ENCODE measurements around the gene RAB8B.

RAB8B gene

DNA sequence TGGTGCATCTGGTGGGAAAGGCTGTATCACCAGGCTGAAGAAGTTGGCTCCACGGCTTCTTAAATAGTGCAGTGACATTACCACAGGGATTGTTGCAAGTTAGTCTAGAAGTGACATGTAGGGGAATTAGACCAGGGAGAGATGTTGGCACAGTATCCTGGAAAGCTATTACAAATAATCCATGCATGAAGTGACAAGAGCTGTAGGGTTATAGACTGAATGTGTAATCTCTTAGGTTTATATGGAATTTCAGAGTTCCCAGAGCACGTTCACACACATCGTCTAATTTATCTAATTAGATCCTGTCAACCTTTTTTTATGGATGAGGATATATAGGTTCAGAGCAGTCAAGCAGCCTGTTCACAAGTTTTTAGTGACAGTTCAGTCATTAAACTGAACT lies 50.7 kb downstream of the RAB8B start:
- peaks cover 12% of the 10 kb centered on the region; the same call in 1 of the 2 replicates for H3K36me3 ChIP-seq (ENCODE audit: low read length)
- H3K9me2 ChIP-seq (replicated peaks; ENCODE audit: insufficient read depth, low read length), result no peaks in the 10 kb centered on the region
- no peaks in the 10 kb centered on the region for H3K9me3 ChIP-seq (ENCODE audit: insufficient read depth, low read length)
- H3K4me2 ChIP-seq (ENCODE audit: low read depth, low read length, poor library complexity, severe bottlenecking), result no peak overlapping the region
- no peak overlapping the region for H3K9ac ChIP-seq (ENCODE audit: low read length)
- H3K79me2 ChIP-seq (ENCODE audit: insufficient read depth, low read length), result peaks cover 61% of the 10 kb centered on the region
- no peak overlapping the region for H3K27ac ChIP-seq (ENCODE audit: low read depth, low read length)
- H3K4me3 ChIP-seq (ENCODE audit: insufficient read depth, low read length, poor library complexity, severe bottlenecking), result no peak overlapping the region
- H2AFZ ChIP-seq (ENCODE audit: low read depth, low read length, severe bottlenecking), result no peak overlapping the region
- no peaks in the 10 kb centered on the region for H3K27me3 ChIP-seq (ENCODE audit: low read length)
- no peaks in the 10 kb centered on the region for H3F3A ChIP-seq (ENCODE audit: insufficient read depth)
- no peaks in the 10 kb centered on the region for H4K20me1 ChIP-seq (ENCODE audit: low read depth, low read length)
- no peak for TF ChIP-seq EZH2phosphoT487 (conservative IDR thresholded peaks at IDR 0.05; ENCODE audit: low read length)
- TF ChIP-seq, protein P1, sequence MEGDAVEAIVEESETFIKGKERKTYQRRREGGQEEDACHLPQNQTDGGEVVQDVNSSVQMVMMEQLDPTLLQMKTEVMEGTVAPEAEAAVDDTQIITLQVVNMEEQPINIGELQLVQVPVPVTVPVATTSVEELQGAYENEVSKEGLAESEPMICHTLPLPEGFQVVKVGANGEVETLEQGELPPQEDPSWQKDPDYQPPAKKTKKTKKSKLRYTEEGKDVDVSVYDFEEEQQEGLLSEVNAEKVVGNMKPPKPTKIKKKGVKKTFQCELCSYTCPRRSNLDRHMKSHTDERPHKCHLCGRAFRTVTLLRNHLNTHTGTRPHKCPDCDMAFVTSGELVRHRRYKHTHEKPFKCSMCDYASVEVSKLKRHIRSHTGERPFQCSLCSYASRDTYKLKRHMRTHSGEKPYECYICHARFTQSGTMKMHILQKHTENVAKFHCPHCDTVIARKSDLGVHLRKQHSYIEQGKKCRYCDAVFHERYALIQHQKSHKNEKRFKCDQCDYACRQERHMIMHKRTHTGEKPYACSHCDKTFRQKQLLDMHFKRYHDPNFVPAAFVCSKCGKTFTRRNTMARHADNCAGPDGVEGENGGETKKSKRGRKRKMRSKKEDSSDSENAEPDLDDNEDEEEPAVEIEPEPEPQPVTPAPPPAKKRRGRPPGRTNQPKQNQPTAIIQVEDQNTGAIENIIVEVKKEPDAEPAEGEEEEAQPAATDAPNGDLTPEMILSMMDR (IDR thresholded peaks at IDR 0.05; ENCODE audit: insufficient read depth, low read length, poor library complexity, severe bottlenecking), result no peak

DNA sequence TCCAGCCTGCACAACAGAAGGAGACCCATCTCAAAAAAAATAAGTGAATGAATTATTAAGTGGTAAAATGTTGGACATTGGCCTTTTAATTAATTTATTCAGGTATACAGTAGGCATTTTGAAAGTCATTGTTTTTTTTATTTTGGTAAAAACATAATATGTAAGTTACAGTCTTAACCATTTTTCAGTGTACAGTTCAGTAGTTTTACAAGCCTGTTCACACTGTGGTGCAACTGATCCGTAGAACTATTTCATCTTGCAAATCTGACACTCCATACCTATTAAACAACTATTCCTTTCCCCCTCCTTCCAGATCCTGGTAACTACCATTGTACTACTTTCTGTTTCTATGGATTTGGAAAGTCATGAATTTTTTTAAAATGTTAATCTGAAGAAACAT lies 51.9 kb downstream of the RAB8B start:
- Histone ChIP-seq H3K36me3 (ENCODE audit: low read length) (peaks cover 6% of the 10 kb centered on the region; the same call in 1 of the 2 replicates), H3K27me3 (ENCODE audit: low read length) (no peaks in the 10 kb centered on the region), H2AFZ (ENCODE audit: low read depth, low read length, severe bottlenecking) (no peak overlapping the region), H3K4me2 (ENCODE audit: low read depth, low read length, poor library complexity, severe bottlenecking) (no peak overlapping the region), H3F3A (ENCODE audit: insufficient read depth) (no peaks in the 10 kb centered on the region), H3K27ac (ENCODE audit: low read depth, low read length) (no peak overlapping the region), H3K9me2 (replicated peaks; ENCODE audit: insufficient read depth, low read length) (no peaks in the 10 kb centered on the region), H4K20me1 (ENCODE audit: low read depth, low read length) (no peaks in the 10 kb centered on the region), H3K9ac (ENCODE audit: low read length) (no peak overlapping the region), H3K79me2 (ENCODE audit: insufficient read depth, low read length) (peaks cover 51% of the 10 kb centered on the region), H3K4me3 (ENCODE audit: insufficient read depth, low read length, poor library complexity, severe bottlenecking) (no peak overlapping the region), H3K9me3 (ENCODE audit: insufficient read depth, low read length) (no peaks in the 10 kb centered on the region)
- TF ChIP-seq EZH2phosphoT487 (conservative IDR thresholded peaks at IDR 0.05; ENCODE audit: low read length), result no peak
- TF ChIP-seq, protein P1 (IDR thresholded peaks at IDR 0.05; ENCODE audit: insufficient read depth, low read length, poor library complexity, severe bottlenecking), result no peak

DNA sequence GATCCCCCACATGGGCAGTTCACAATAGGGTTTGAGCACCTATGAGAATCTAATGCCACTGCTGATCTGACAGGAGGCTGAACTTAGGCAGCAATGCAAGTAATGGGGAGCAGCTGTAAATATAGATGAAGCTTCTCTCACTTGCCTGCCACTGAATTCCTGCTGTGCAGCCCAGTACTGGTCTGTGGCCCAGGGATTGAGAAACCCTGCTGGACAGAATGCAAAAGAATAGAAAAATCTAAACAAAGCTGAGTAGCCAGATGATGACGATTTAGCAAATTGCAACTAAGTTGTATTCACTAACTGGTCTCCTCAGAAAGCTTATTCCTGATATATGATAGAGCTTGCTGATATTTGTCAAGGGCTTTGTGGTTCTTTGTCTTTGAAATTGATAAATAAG lies 53.7 kb downstream of the RAB8B start:
- H3K9me3 ChIP-seq (ENCODE audit: insufficient read depth, low read length), result no peaks in the 10 kb centered on the region
- no peaks in the 10 kb centered on the region for H3K9me2 ChIP-seq (replicated peaks; ENCODE audit: insufficient read depth, low read length)
- H3K4me3 ChIP-seq (ENCODE audit: insufficient read depth, low read length, poor library complexity, severe bottlenecking), result no peak overlapping the region
- H3K27ac ChIP-seq (ENCODE audit: low read depth, low read length), result no peak overlapping the region
- no peaks in the 10 kb centered on the region for H3K27me3 ChIP-seq (ENCODE audit: low read length)
- no peak overlapping the region for H3K4me2 ChIP-seq (ENCODE audit: low read depth, low read length, poor library complexity, severe bottlenecking)
- H3K79me2 ChIP-seq (ENCODE audit: insufficient read depth, low read length), result peaks cover 34% of the 10 kb centered on the region
- no peak overlapping the region for H3K9ac ChIP-seq (ENCODE audit: low read length)
- no peaks in the 10 kb centered on the region for H3F3A ChIP-seq (ENCODE audit: insufficient read depth)
- TF ChIP-seq EZH2phosphoT487 (conservative IDR thresholded peaks at IDR 0.05; ENCODE audit: low read length), result no peak
- peaks cover 6% of the 10 kb centered on the region; the same call in 1 of the 2 replicates for H3K36me3 ChIP-seq (ENCODE audit: low read length)
- H2AFZ ChIP-seq (ENCODE audit: low read depth, low read length, severe bottlenecking), result no peak overlapping the region
- H4K20me1 ChIP-seq (ENCODE audit: low read depth, low read length), result no peaks in the 10 kb centered on the region

DNA sequence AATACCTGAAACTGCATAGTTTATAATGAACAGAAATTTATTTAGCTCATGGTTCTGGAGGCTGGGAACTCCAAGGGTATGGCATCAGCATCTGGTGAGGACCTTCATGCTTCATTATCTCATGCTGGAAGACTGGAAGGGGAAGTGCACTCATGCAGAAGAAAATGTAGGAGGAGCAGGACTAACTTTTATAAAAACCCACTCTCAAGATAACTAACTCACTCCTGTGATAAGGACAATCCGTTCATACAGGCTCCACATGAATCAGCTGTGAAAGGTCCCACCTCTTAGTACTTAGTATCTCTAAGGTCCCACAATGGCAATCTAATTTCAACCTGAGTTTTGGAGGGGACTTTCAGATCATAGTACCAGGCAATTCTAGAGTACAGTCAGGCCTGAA lies 54.4 kb downstream of the RAB8B start:
- peaks cover 6% of the 10 kb centered on the region; the same call in 1 of the 2 replicates for H3K36me3 ChIP-seq (ENCODE audit: low read length)
- no peak overlapping the region for H3K4me2 ChIP-seq (ENCODE audit: low read depth, low read length, poor library complexity, severe bottlenecking)
- H3F3A ChIP-seq (ENCODE audit: insufficient read depth), result no peaks in the 10 kb centered on the region
- H2AFZ ChIP-seq (ENCODE audit: low read depth, low read length, severe bottlenecking), result no peak overlapping the region
- H3K4me3 ChIP-seq (ENCODE audit: insufficient read depth, low read length, poor library complexity, severe bottlenecking), result no peak overlapping the region
- no peak overlapping the region for H3K27ac ChIP-seq (ENCODE audit: low read depth, low read length)
- no peaks in the 10 kb centered on the region for H3K9me3 ChIP-seq (ENCODE audit: insufficient read depth, low read length)
- no peaks in the 10 kb centered on the region for H3K27me3 ChIP-seq (ENCODE audit: low read length)
- H3K9me2 ChIP-seq (replicated peaks; ENCODE audit: insufficient read depth, low read length), result no peaks in the 10 kb centered on the region
- TF ChIP-seq EZH2phosphoT487 (conservative IDR thresholded peaks at IDR 0.05; ENCODE audit: low read length), result no peak
- TF ChIP-seq, protein P1 (IDR thresholded peaks at IDR 0.05; ENCODE audit: insufficient read depth, low read length, poor library complexity, severe bottlenecking), result no peak
- no peaks in the 10 kb centered on the region for H4K20me1 ChIP-seq (ENCODE audit: low read depth, low read length)
- peaks cover 28% of the 10 kb centered on the region for H3K79me2 ChIP-seq (ENCODE audit: insufficient read depth, low read length)
- no peak overlapping the region for H3K9ac ChIP-seq (ENCODE audit: low read length)
